SU-DHL-6 (cell line): ENCODE data around the gene SENP7.

Source experiments
- EZH2phosphoT487 ChIP-seq: fragments of 200-600 bp; sonication (generic), shearing (Covaris generic); conservative IDR thresholded peaks from 2 replicates; pipeline ENCODE4 v1.6.1; 2018; ENCODE audit warnings: mild to moderate bottlenecking, antibody characterized with exemption, low read length, moderate library complexity, mixed read lengths
- TF ChIP-seq, protein P1 (sequence below): fragments of 200-600 bp; sonication (generic); IDR thresholded peaks from one replicate; pipeline ENCODE4 v1.5.1; 2017; ENCODE audit warnings: antibody characterized with exemption, mild to moderate bottlenecking, low read length, moderate library complexity; ENCODE audit not compliant: insufficient read depth, poor library complexity, severe bottlenecking

GRCh38 chr3:101519685-101520365, 6.8 kb upstream of the SENP7 start:
- TF ChIP-seq, protein P1, sequence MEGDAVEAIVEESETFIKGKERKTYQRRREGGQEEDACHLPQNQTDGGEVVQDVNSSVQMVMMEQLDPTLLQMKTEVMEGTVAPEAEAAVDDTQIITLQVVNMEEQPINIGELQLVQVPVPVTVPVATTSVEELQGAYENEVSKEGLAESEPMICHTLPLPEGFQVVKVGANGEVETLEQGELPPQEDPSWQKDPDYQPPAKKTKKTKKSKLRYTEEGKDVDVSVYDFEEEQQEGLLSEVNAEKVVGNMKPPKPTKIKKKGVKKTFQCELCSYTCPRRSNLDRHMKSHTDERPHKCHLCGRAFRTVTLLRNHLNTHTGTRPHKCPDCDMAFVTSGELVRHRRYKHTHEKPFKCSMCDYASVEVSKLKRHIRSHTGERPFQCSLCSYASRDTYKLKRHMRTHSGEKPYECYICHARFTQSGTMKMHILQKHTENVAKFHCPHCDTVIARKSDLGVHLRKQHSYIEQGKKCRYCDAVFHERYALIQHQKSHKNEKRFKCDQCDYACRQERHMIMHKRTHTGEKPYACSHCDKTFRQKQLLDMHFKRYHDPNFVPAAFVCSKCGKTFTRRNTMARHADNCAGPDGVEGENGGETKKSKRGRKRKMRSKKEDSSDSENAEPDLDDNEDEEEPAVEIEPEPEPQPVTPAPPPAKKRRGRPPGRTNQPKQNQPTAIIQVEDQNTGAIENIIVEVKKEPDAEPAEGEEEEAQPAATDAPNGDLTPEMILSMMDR = no peak
- TF ChIP-seq EZH2phosphoT487 = no peak
